Measurements from ENCODE around the gene SNX25.
"Not testable (repeated sequence)": the region's sequence is repeated elsewhere in the genome, so short reads cannot be mapped to it uniquely, and the experiment has no call there.

Gene SNX25

DNA sequence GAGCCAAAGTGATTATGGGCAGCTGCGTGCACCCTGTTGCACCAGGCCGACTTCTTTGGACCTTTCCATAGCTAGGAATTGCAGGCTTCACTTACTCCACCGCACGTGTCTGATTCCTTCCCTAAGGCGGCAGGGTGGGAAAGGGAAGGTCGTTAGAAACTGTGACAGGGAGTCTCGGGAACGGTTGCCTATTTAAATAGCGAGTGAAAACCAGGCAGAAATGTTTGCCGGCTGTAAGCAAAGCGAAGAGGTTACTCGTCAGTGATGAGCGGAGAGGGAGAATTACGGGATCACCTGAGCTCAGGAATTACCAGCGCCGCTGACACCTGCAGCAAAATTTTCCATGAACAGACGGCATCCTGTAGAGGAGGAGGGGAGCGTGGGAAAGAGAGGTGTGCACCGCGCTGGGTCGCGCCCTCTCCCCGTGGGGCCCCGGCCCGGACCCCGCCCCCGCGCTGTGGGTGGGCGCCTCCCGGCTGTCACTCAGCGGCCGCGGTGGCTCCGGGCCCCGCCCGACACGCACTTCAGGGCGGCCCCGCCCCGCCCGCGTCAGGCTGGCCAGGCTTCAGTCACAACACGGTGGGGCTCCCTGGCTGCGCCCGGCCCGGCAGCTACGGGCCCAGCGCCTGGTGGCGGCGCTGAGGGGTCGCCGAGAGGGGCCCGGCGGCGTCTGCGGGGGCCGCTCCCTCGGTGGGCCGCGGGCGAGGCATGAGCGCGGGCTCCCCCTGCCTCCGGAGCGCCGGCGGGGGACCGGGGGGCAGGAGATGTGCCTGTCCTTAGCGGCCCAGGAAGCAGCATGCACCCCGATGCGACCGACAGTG lies at the start of gene SNX25:
Gene SNX25, plus strand, starts transcription at position 568 of the 821 bp plus-strand sequence. Its CDS starts 229 bp downstream, at position 797.
- DNase-seq (ENCODE audit: low read depth): peak; percentile 73

GRCh38 chr4:185165605-185166063 lies 43.8 kb upstream of the SNX25 start:
- peak; percentile 45 for DNase-seq (ENCODE audit: low read depth)

DNA sequence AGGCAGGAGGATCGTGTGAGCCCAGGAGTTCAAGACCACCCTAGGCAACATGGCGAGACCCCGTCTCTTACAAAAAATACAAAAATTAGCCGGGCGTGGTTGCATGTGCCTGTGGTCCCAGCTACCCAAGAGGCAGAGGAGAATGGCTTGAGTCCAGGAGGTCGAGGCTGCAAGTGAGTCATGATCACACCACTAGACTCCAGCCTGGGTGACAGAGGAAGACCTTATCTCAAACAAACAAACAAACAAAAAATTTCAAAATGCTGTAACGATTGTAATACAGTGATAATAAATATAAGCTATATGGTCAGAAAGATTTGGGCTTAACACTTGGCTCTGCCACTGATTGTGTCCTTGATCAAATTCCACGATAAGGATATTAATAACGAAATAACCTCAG lies 42.2 kb upstream of the SNX25 start:
- no peak for DNase-seq (ENCODE audit: low read depth)

GRCh38 chr4:185171373-185172071 lies 37.9 kb upstream of the SNX25 start:
- DNase-seq (ENCODE audit: low read depth): no peak

GRCh38 chr4:185179488-185179887 lies 29.9 kb upstream of the SNX25 start:
- DNase-seq (ENCODE audit: low read depth): no peak

DNA sequence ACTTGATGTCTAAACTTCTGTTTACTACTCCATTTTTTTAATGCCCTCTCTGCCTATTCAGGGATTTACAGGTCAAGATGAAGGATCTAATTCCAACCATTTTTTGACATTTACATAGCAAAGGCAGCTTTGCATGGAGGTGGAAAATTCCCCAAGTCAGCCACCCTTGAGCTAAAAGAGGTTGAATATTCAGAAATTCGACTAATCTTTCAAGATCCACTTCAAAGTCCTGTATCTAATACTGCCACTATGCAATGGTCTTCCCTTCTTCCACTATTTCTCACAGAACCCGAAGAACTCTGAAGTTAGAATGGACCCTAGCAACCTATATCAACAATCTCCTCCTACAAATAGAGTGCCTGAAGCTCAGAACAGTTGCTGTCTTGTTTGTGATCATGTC lies 27.2 kb upstream of the SNX25 start:
- DNase-seq (ENCODE audit: low read depth): no peak

GRCh38 chr4:185183622-185184281 lies 25.6 kb upstream of the SNX25 start:
- peak; percentile 86 for DNase-seq (ENCODE audit: low read depth)

- DNase-seq (ENCODE audit: low read depth): no peak
Measured at GRCh38 chr4:185186769-185187168, 22.6 kb upstream of the SNX25 start.

DNA sequence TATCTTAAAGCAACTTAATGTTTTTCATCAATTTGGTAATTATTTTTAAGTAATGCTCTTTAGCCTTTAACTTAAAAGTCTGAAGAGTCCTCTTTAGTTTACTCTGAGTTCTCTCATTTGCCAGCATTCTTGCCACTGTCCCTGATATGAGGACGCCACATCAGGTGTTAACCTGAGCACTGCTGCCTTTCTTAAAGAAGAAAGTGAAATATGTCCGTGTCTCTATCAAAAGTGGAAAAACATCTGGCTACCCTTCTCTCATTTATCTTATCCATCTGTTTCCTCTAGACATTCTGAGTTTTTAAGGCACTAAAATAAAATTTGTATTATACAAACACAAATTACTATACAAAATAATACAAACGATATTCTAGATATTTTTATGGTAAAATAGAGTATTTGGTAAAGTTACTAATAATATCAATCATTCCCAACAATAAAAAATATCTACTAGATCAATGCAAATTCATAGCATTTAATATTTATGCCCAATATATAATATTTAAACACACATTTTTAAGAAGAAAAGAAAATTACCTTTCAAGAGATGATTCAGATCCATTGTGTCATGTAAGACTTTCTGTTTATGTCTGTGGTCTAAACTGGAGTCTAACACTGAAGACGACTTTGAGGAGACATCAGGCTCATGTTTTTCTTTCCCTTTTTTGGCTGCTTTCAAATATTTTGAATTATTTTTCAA lies 19.6 kb upstream of the SNX25 start:
- DNase-seq (ENCODE audit: low read depth): no peak

DNA sequence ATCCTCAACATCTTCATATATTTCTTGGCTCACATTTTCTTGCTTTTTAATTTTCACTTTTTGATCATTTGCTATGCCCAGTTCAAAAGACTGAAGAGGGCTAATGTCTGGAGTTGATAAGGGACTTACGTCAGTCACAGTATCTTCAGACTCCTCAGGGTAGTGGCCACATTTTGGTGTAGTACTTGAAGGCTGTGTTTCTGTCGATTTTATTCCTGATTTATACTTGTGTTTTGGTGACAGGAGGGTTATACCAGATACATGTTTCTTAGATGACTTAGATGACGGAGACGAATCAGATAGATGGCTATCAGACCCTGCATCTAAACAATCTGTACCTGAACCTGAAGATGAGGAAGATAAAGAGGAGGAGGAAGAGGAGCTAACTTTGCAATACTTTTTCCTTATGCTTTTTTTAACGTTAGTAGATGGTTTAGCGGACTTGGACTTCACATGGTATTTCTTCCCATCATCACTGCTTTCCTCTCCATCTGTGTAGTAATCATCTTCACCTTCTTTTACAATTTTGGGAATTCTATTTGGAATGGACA lies 19.0 kb upstream of the SNX25 start:
- DNase-seq (ENCODE audit: low read depth): no peak

DNA sequence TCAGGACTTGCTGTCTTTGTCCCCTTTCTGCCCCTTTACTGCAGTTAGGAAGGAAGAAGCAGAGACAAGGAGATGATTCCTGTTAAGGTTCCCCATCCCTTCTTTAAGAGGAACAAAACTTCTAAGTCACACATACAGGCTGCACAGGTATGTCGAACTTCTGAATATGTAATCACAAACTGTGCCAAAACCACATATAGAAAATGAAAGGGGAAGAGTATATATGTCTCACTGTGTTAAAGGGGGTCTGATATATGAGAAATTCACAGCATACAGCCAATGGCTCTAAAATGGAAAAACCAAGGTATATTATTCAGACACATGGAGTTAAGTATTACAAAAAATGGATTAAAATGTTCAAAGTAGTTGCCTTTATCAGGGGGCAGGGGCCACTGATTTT lies 17.3 kb upstream of the SNX25 start:
- no peak for DNase-seq (ENCODE audit: low read depth)

GRCh38 chr4:185194924-185195888 lies 14.2 kb upstream of the SNX25 start:
- DNase-seq (ENCODE audit: low read depth): no peak

DNA sequence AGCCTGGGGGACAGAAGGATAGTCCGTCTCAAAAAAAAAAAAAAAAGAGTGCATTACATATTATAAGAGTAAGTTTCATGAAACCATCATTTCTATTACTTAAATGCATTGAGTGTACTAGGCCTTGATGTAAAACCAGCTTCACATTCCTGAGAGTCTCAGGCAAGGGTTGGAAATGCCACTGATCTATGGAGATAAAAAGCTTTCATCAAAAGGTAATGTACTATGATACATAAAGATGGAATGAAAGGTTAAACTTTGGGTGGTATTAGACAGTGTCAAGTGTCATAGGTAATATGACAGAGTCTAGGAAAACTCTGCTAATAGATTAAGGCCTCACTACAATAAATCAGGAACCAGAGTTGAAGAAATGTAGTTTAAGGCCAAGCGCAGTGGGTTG lies 13.0 kb upstream of the SNX25 start:
- DNase-seq (ENCODE audit: low read depth): no peak

DNA sequence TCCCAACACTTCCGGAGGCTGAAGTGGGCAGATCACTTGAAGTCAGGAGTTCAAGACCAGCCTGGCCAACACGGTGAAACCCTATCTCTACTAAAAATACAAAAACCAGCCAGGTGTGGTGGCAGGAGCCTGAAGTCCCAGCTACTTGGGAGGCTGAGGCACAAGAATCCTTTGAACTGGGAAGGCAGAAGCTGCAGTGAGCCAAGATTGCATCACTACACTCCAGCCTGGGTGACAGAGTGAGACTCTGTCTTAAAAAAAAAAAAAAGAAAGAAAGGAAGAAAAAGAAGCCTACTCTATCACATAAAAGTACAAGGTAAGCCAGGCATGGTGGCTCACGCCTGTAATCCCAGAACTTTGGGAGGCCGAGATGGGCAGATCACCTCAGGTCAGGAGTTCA lies 11.2 kb upstream of the SNX25 start:
- DNase-seq (ENCODE audit: low read depth): not testable (repeated sequence)

GRCh38 chr4:185201977-185202962 lies 7.1 kb upstream of the SNX25 start:
- peak; percentile 26 for DNase-seq (ENCODE audit: low read depth)

DNA sequence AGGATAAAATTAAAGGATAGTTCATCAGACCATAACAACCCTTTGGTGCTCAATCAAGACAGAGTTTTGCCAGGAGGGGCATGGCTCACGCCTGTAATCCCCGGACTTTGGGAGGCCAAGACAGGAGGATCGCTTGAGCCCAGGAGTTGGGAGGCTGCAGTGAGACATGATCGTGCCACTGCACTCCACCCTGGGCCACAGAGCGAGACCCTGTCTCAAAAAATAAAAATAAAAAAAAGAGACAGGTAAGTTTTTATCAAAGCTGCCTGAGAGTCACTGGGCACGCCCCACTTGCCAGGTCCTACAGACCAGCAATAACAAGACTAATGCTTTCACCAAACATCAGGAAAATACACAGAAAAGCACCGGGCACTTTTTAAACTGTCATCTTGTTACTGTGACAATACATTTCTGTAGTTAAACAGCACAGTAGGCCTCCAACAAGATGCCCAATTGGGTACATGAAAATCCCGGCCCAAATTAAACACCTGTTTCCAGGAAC lies 6.4 kb upstream of the SNX25 start:
- DNase-seq (ENCODE audit: low read depth): no peak

GRCh38 chr4:185203486-185204237 lies 5.7 kb upstream of the SNX25 start, which contains the start of gene CFAP97:
Gene CFAP97 (minus strand): TSS chr4:185204000. CDS start chr4:185191196, 12,804 bp downstream.
- DNase-seq (ENCODE audit: low read depth): peak; percentile 93

DNA sequence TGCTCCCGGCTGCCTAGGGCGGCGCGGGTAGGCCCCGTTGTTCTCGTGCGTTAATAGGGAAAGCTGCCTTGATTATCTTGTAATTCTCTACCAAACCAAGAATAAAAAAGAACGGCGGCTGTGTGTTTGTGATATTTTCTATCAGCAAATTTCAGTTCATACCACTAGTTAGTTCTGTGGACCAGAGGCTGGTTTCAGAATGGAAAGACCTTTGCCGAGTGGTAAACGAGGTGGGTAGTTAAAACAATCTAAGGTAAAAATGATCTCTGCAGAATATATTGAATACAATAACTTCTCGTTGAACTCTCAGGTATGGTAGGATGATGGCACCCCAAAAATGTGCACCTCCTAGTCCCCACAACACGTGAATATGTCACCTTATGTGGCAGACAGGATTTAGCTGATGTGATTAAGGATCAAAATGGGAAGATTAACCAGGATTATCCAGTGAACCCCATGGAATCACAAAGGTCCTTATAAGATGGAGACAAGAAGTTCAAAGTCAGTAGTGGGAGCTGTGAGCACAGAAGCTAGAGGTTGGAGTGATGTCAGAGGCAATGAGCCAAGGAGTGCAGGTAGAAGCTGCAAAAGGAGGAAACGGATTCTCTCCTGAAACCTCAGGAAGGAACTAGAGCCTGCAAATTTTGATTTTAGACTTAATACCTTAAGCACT lies 5.0 kb upstream of the SNX25 start:
- DNase-seq (ENCODE audit: low read depth): no peak

Data from fibroblast of gingiva (primary cell).